HG02623 (cell line): ENCODE results near the gene LEUTX.
"Not testable (repeated sequence)": the region's sequence is repeated elsewhere in the genome, so short reads cannot be mapped to it uniquely, and the experiment has no call there.

Experiments used
- ATAC-seq: cut with Tn5 transposase; IDR thresholded peaks from one replicate; pipeline ENCODE4 v1.9.1; 2021; ENCODE audit warnings: moderate library complexity; ENCODE audit not compliant: unreplicated experiment

Gene LEUTX

GRCh38 chr19:39778763-39779162 is at the start of gene LEUTX:
TSS of gene LEUTX (plus strand) at chr19:39778854. CDS start at chr19:39778921, 67 bp downstream.
- ATAC-seq, result no peak

GRCh38 chr19:39729594-39729993 is 49.1 kb upstream of the LEUTX start:
- no peak for ATAC-seq

- ATAC-seq, result no peak
These were observed 47.0 kb upstream of the LEUTX start for GRCh38 chr19:39731685-39732084.

- ATAC-seq, result no peak
These were observed 44.8 kb upstream of the LEUTX start for GRCh38 chr19:39733841-39734240.

- no peak for ATAC-seq
These were observed 43.0 kb upstream of the LEUTX start for GRCh38 chr19:39735688-39736087.

GRCh38 chr19:39736088-39736487 is 42.6 kb upstream of the LEUTX start:
- ATAC-seq, result no peak

GRCh38 chr19:39737351-39737750 is 41.3 kb upstream of the LEUTX start:
- ATAC-seq, result no peak

- ATAC-seq, result no peak
These were observed 40.8 kb upstream of the LEUTX start, which contains the start of gene CLC for GRCh38 chr19:39737891-39738290. TSS of gene CLC (minus strand) at chr19:39738029. CDS start at chr19:39737952, 77 bp downstream.

GRCh38 chr19:39738814-39739213 is 39.8 kb upstream of the LEUTX start:
- no peak for ATAC-seq

GRCh38 chr19:39740395-39740794 is 38.3 kb upstream of the LEUTX start:
- ATAC-seq, result no peak

GRCh38 chr19:39745643-39746042 is 33.0 kb upstream of the LEUTX start:
- no peak for ATAC-seq

GRCh38 chr19:39746836-39747529 is 31.7 kb upstream of the LEUTX start:
- ATAC-seq, result no peak

GRCh38 chr19:39749981-39750380 is 28.7 kb upstream of the LEUTX start:
- no peak for ATAC-seq

GRCh38 chr19:39752390-39752789 is 26.3 kb upstream of the LEUTX start:
- ATAC-seq, result no peak

- no peak for ATAC-seq
These were observed 25.9 kb upstream of the LEUTX start for GRCh38 chr19:39752795-39753194.

- ATAC-seq, result no peak
These were observed 24.1 kb upstream of the LEUTX start for GRCh38 chr19:39754544-39754943.

GRCh38 chr19:39754971-39755370 is 23.7 kb upstream of the LEUTX start:
- no peak for ATAC-seq

- ATAC-seq, result no peak
These were observed 19.0 kb upstream of the LEUTX start for GRCh38 chr19:39759457-39760184.

GRCh38 chr19:39761851-39762250 is 16.8 kb upstream of the LEUTX start:
- not testable (repeated sequence) for ATAC-seq

GRCh38 chr19:39765091-39766076 is 13.3 kb upstream of the LEUTX start:
- ATAC-seq, result no peak

- ATAC-seq, result no peak
These were observed 10.3 kb upstream of the LEUTX start for GRCh38 chr19:39768334-39768733.
